Measurements from ENCODE around the gene ELP4. TPM values are rescaled to one million over a fixed set of nuclear protein-coding genes. Genes with fewer than 3 reads are reported as not detected.

The ELP4 gene
- polyA plus RNA-seq, 3 donors, result 6.0 to 17.8 (median 16.4) TPM

- Histone ChIP-seq H4K20me1 (ENCODE audit: insufficient read depth, low read length) (no peaks in the 10 kb centered on the region), H3K9ac (ENCODE audit: insufficient read depth, low read length, poor library complexity, severe bottlenecking) (no peak overlapping the region), H3K4me1 (ENCODE audit: control insufficient read depth in 1 of 2, insufficient read depth in 2 of 2, low read length in 2 of 2) (no peaks in the 10 kb centered on the region), H3K9me3 (replicated peaks in 1 of 2; ENCODE audit: control insufficient read depth in 1 of 2, insufficient read depth in 1 of 2, low read length in 2 of 2) (no peaks in the 10 kb centered on the region), H3K4me3 (replicated peaks in 1 of 3; ENCODE audit: low read depth in 2 of 3, low read length in 3 of 3) (no peak overlapping the region), H3K4me2 (replicated peaks; ENCODE audit: extremely low read depth, low read length, poor library complexity, severe bottlenecking) (no peak overlapping the region), H3K27me3 (ENCODE audit: control insufficient read depth in 2 of 2, insufficient read depth in 2 of 2, low read length in 2 of 2) (no peaks in the 10 kb centered on the region), H3K36me3 (replicated peaks in 1 of 2; ENCODE audit: control insufficient read depth in 1 of 2, insufficient read depth in 2 of 2, low read length in 2 of 2) (no peaks in the 10 kb centered on the region), H2AFZ (ENCODE audit: insufficient read depth, low read depth, low read length, poor library complexity, severe bottlenecking) (no peak overlapping the region), H3K27ac (ENCODE audit: low read depth in 1 of 2, low read length in 2 of 2) (no peak overlapping the region), H3K79me2 (ENCODE audit: insufficient read depth, low read length) (no peaks in the 10 kb centered on the region)
- WGBS (ENCODE audit: insufficient coverage), result 96% methylated on average over 2 of the region's 2 CpGs
- H3K9me3 Mint-ChIP-seq, result peaks cover 0 to 8% (median 4%) of the 10 kb centered on the region in 7 donors
- H3K27ac Mint-ChIP-seq, result no peak overlapping the region
- TF ChIP-seq CTCF (IDR thresholded peaks at IDR 0.05), result no peak
- intact Hi-C loops (cut with micrococcal nuclease), result no loop called here
- peaks cover 0 to 1% (median 0%) of the 10 kb centered on the region in 3 donors for H3K27me3 Mint-ChIP-seq (ENCODE audit: low read depth in 3 of 3)
- no peak for DNase-seq
- no peaks in the 10 kb centered on the region for H3K4me1 Mint-ChIP-seq
- peaks cover 0 to 1% of the 10 kb centered on the region in 2 donors for H3K36me3 Mint-ChIP-seq
- H3K4me3 Mint-ChIP-seq, result no peak overlapping the region
Observed at GRCh38 chr11:31772412-31772811, 262.8 kb downstream of the ELP4 start.

- no peaks in the 10 kb centered on the region for H3K36me3 ChIP-seq (replicated peaks in 1 of 2; ENCODE audit: control insufficient read depth in 1 of 2, insufficient read depth in 2 of 2, low read length in 2 of 2)
- no peaks in the 10 kb centered on the region for H3K9me3 ChIP-seq (replicated peaks in 1 of 2; ENCODE audit: control insufficient read depth in 1 of 2, insufficient read depth in 1 of 2, low read length in 2 of 2)
- H3K9ac ChIP-seq (ENCODE audit: insufficient read depth, low read length, poor library complexity, severe bottlenecking), result no peak overlapping the region
- H3K27ac ChIP-seq (ENCODE audit: low read depth in 1 of 2, low read length in 2 of 2), result no peak overlapping the region
- H3K4me1 Mint-ChIP-seq, result no peaks in the 10 kb centered on the region
- WGBS (ENCODE audit: insufficient coverage), result 98% methylated on average over 5 of the region's 6 CpGs
- DNase-seq, result no peak
- H3K4me2 ChIP-seq (replicated peaks; ENCODE audit: extremely low read depth, low read length, poor library complexity, severe bottlenecking), result no peak overlapping the region
- H3K27me3 Mint-ChIP-seq (ENCODE audit: low read depth in 3 of 3), result peaks cover 0 to 5% (median 1%) of the 10 kb centered on the region in 3 donors
- intact Hi-C loops (cut with micrococcal nuclease), result no loop called here
- no peaks in the 10 kb centered on the region for H4K20me1 ChIP-seq (ENCODE audit: insufficient read depth, low read length)
- no peak overlapping the region for H2AFZ ChIP-seq (ENCODE audit: insufficient read depth, low read depth, low read length, poor library complexity, severe bottlenecking)
- peaks cover 0 to 10% (median 4%) of the 10 kb centered on the region in 7 donors for H3K9me3 Mint-ChIP-seq
- no peak overlapping the region for H3K4me3 Mint-ChIP-seq
- peaks cover 5 to 6% of the 10 kb centered on the region in 2 donors for H3K36me3 Mint-ChIP-seq
- TF ChIP-seq CTCF (IDR thresholded peaks at IDR 0.05), result no peak
- no peak overlapping the region for H3K27ac Mint-ChIP-seq
- no peak overlapping the region for H3K4me3 ChIP-seq (replicated peaks in 1 of 3; ENCODE audit: low read depth in 2 of 3, low read length in 3 of 3)
- H3K79me2 ChIP-seq (ENCODE audit: insufficient read depth, low read length), result no peaks in the 10 kb centered on the region
- H3K27me3 ChIP-seq (ENCODE audit: control insufficient read depth in 2 of 2, insufficient read depth in 2 of 2, low read length in 2 of 2), result no peaks in the 10 kb centered on the region
- no peaks in the 10 kb centered on the region for H3K4me1 ChIP-seq (ENCODE audit: control insufficient read depth in 1 of 2, insufficient read depth in 2 of 2, low read length in 2 of 2)
Observed at GRCh38 chr11:31779374-31779791, 269.8 kb downstream of the ELP4 start.

Data from CD14-positive monocyte (primary cell).